Ectodermal cell (in vitro differentiated cells): ENCODE data around the gene KCNQ1.

Experiments used
- H3K27ac ChIP-seq: 2 replicates; pipeline ENCODE4 v1.7.0; 2013; ENCODE audit warnings: mild to moderate bottlenecking, low read depth, low read length; ENCODE audit not compliant: insufficient read depth, poor library complexity, severe bottlenecking
- H3K27me3 ChIP-seq: 2 replicates; pipeline ENCODE4 v1.7.0; 2013; ENCODE audit warnings: mild to moderate bottlenecking, low read length; ENCODE audit not compliant: insufficient read depth, control insufficient read depth, poor library complexity, severe bottlenecking
- H3K36me3 ChIP-seq: one replicate; pipeline ENCODE4 v1.7.0; 2013; ENCODE audit warnings: low read length; ENCODE audit not compliant: control insufficient read depth, insufficient read depth
- H3K4me1 ChIP-seq: one replicate; pipeline ENCODE4 v1.7.0; 2013; ENCODE audit warnings: low read length; ENCODE audit not compliant: control insufficient read depth, insufficient read depth
- H3K4me3 ChIP-seq: 2 replicates; pipeline ENCODE4 v1.7.0; 2013; ENCODE audit warnings: low read depth, low read length, control low read depth; ENCODE audit not compliant: insufficient read depth
- H3K9me3 ChIP-seq: 2 replicates; pipeline ENCODE4 v1.7.0; 2013; ENCODE audit warnings: mild to moderate bottlenecking, low read length, moderate library complexity; ENCODE audit not compliant: control insufficient read depth
- WGBS, 2 experiments: methylation state at CpG; one replicate each; pipeline ENCODE4 v1.1.7; 2013; ENCODE audit warnings: missing lambda C conversion rate in 2 of 2; 5-methylcytosine and 5-hydroxymethylcytosine counted together

The KCNQ1 gene

GRCh38 chr11:2687782-2688191 lies 243.0 kb downstream of the KCNQ1 start:
- Histone ChIP-seq H3K9me3 (no peaks in the 10 kb centered on the region), H3K27ac (no peak overlapping the region), H3K4me1 (peaks cover 33% of the 10 kb centered on the region), H3K4me3 (no peak overlapping the region), H3K27me3 (no peaks in the 10 kb centered on the region), H3K36me3 (no peaks in the 10 kb centered on the region)
- 31 to 32% methylated on average over 7 of the region's 7 CpGs for WGBS, 2 experiments

DNA sequence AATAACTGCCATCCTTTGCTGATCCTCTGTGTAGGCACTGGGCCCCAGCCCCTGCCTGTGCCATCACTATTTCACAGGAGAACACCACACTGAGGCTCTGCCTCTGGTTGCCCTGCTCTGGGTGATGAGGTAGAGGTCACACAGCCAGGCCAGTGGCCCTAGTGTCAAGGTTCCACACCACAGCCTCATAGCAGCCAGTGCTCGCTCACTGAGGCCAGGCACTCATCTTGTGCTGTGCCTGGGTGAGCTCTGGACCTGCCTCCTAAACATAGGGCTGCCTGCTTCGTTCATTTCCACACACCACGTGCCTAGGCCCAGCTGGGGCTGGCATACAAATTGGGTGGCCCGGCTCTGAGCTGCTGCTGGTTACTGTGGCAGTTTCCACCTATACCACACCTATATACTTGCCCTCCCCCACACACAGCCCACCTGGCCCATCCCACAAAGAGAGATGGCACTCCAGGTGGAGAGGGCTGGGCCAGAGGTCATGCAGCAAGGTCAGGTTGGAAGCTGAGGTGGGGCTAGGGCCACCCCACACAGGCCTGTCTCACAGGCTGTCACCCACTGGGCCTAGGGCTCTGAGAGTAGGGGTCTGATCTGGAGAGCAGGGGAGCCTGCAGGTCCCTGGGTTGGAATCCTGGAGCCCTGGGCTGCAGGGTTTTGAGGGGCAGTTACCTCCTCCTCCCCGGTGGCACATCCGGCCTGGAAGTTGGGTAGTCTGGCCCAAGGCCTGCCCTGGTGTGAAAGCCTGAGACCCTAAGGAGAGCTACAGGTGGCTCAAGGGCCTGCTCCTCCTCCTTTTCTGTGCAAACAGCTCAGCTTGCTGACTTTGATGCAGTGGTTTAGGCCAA lies 243.8 kb downstream of the KCNQ1 start:
- H3K36me3 ChIP-seq = no peaks in the 10 kb centered on the region
- H3K27me3 ChIP-seq = no peaks in the 10 kb centered on the region
- WGBS, 2 experiments = 92 to 93% methylated on average over 6 of the region's 6 CpGs
- H3K9me3 ChIP-seq = no peaks in the 10 kb centered on the region
- H3K4me1 ChIP-seq = peaks cover 41% of the 10 kb centered on the region
- no peak overlapping the region for H3K27ac ChIP-seq
- no peak overlapping the region for H3K4me3 ChIP-seq

GRCh38 chr11:2689651-2690575 lies 245.1 kb downstream of the KCNQ1 start:
- H3K4me1 ChIP-seq = peaks cover 47% of the 10 kb centered on the region
- H3K4me3 ChIP-seq = no peak overlapping the region
- WGBS, 2 experiments = 87 to 89% methylated on average over 8 of the region's 8 CpGs
- no peaks in the 10 kb centered on the region for H3K36me3 ChIP-seq
- no peak overlapping the region for H3K27ac ChIP-seq
- H3K27me3 ChIP-seq = peaks cover 6% of the 10 kb centered on the region
- H3K9me3 ChIP-seq = no peaks in the 10 kb centered on the region

DNA sequence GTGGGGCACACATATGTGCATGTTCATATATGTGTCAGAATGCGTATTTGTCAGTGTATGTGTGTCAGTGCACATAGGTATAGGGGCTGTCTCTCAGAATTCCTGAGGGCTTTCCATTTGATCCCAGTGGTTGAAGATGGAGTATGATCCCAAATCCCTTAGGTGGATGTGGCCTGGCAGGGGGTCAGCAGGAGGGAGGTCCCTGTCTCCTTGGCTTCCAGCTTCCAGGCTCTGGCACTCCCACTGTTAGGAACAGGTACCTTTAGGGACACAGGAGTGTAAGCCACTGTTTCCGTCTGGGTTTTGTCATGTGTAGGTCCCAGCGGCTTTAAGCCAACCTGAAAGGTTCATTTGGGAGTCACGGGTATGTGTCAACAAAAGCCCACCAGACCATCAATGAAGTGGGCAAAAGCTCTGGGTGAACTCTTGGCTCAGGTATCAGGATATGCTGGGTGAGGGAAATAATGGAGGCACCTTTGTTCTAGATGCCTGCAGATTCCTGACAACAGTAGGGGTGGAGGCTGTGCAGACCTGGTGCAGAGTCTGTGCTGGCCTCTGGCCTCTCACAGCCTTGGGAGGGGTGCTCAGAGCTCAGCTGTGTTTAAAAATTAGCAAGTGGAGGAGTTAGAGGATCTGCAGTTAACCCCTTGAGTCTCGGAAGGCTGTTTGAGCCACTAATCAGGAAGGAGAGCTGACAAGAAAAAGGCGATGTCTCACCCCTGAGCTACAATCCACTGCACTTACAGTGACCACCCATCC lies 246.0 kb downstream of the KCNQ1 start:
- no peak overlapping the region for H3K4me3 ChIP-seq
- peaks cover 8% of the 10 kb centered on the region for H3K27me3 ChIP-seq
- peaks cover 47% of the 10 kb centered on the region for H3K4me1 ChIP-seq
- no peaks in the 10 kb centered on the region for H3K36me3 ChIP-seq
- no peaks in the 10 kb centered on the region for H3K9me3 ChIP-seq
- 81 to 87% methylated on average over 6 of the region's 6 CpGs for WGBS, 2 experiments
- H3K27ac ChIP-seq = no peak overlapping the region

- Histone ChIP-seq H3K27ac (no peak overlapping the region), H3K9me3 (no peaks in the 10 kb centered on the region), H3K36me3 (no peaks in the 10 kb centered on the region), H3K4me3 (no peak overlapping the region), H3K27me3 (peaks cover 11% of the 10 kb centered on the region), H3K4me1 (peaks cover 47% of the 10 kb centered on the region)
- 74 to 75% methylated on average over 3 of the region's 3 CpGs for WGBS, 2 experiments
These were observed 246.6 kb downstream of the KCNQ1 start for GRCh38 chr11:2691355-2691761.

- Histone ChIP-seq H3K4me3 (no peak overlapping the region), H3K36me3 (no peaks in the 10 kb centered on the region), H3K27ac (no peak overlapping the region), H3K4me1 (peaks cover 47% of the 10 kb centered on the region), H3K9me3 (no peaks in the 10 kb centered on the region), H3K27me3 (peaks cover 11% of the 10 kb centered on the region)
- WGBS, 2 experiments = 68 to 69% methylated on average over 3 of the region's 3 CpGs
These were observed 247.4 kb downstream of the KCNQ1 start for GRCh38 chr11:2691991-2692875.

- Histone ChIP-seq H3K4me3 (no peak overlapping the region), H3K4me1 (peaks cover 35% of the 10 kb centered on the region), H3K36me3 (no peaks in the 10 kb centered on the region), H3K27me3 (peaks cover 17% of the 10 kb centered on the region), H3K9me3 (no peaks in the 10 kb centered on the region), H3K27ac (peak overlapping the region; percentile 60)
- WGBS, 2 experiments = 11 to 13% methylated on average over 18 of the region's 18 CpGs
These were observed 248.8 kb downstream of the KCNQ1 start for GRCh38 chr11:2693271-2694261.

- Histone ChIP-seq H3K36me3 (no peaks in the 10 kb centered on the region), H3K4me1 (peaks cover 29% of the 10 kb centered on the region), H3K4me3 (no peak overlapping the region), H3K9me3 (no peaks in the 10 kb centered on the region), H3K27me3 (peaks cover 26% of the 10 kb centered on the region), H3K27ac (no peak overlapping the region)
- 86 to 91% methylated on average over 7 of the region's 7 CpGs for WGBS, 2 experiments
These were observed 249.7 kb downstream of the KCNQ1 start for GRCh38 chr11:2694495-2694894.
